OCI-LY1 (cell line): ENCODE results near the gene CREB3.

Source experiments
- EZH2 ChIP-seq: fragments of 200-600 bp; sonication (generic), shearing (Covaris generic); IDR thresholded peaks from 2 replicates; pipeline ENCODE4 v1.8.0; 2017; ENCODE audit warnings: borderline replicate concordance, mixed run types, mild to moderate bottlenecking, antibody characterized with exemption, low read length, moderate library complexity, mixed read lengths
- TF ChIP-seq, protein P1 (sequence below): fragments of 200-600 bp; sonication (generic), shearing (Covaris generic); IDR thresholded peaks from 2 replicates; pipeline ENCODE4 v1.5.1; 2017; ENCODE audit warnings: mild to moderate bottlenecking, antibody characterized with exemption, low read length, moderate library complexity, mixed read lengths

DNA sequence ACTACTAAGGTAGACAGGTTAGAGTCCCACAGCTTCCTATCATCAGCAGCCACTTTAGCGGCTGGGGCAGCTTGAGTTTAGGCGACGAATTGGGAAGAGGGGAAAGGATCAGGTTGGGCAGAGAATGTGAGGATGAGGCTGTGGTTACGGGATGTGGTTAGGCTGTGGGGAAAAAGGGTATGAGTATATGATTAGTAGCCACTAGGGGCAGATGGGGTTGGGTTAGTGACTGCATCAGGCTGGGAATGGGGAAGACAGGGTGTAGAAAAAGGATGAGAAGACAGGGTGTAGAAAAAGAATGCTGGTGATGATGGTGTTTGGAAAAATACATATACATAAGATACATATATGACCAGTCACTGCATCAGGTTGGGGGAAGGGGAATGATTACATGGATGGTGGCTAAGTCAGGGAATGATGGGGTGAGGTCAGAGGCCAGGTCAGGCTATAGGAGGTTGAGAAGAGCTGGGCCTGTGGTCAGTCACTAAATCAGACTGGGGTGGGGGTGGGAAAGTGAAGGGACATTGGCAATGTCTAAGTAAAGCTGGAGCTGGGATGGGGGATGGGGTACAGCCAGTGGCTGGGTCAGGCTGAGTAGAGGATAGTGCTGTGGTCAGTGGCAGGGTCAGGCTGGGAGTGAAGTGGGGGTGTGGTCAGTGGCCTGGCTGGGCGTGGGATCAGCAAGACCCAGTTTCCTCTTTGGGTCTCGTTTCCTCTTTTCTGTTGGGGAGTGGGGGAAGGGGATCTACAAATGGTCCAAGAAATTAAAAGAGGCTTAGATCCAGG lies 2.6 kb upstream of the CREB3 start:
- TF ChIP-seq, protein P1, sequence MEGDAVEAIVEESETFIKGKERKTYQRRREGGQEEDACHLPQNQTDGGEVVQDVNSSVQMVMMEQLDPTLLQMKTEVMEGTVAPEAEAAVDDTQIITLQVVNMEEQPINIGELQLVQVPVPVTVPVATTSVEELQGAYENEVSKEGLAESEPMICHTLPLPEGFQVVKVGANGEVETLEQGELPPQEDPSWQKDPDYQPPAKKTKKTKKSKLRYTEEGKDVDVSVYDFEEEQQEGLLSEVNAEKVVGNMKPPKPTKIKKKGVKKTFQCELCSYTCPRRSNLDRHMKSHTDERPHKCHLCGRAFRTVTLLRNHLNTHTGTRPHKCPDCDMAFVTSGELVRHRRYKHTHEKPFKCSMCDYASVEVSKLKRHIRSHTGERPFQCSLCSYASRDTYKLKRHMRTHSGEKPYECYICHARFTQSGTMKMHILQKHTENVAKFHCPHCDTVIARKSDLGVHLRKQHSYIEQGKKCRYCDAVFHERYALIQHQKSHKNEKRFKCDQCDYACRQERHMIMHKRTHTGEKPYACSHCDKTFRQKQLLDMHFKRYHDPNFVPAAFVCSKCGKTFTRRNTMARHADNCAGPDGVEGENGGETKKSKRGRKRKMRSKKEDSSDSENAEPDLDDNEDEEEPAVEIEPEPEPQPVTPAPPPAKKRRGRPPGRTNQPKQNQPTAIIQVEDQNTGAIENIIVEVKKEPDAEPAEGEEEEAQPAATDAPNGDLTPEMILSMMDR, result peak; percentile 64
- TF ChIP-seq EZH2, result no peak
